Stomach (tissue), 9 donors: ENCODE results near the gene TSGA10IP. TPM values are rescaled to one million over a fixed set of nuclear protein-coding genes. Genes with fewer than 3 reads are reported as not detected.
A peak's percentile ranks its signal among the peaks of the same experiment; 100 is the strongest.

Experiments used
- DNase-seq, 2 donors: peaks; one replicate each; pipeline versions ENCODE4 v3.0.0 to v3.0.0-alpha.2; 2013 to 2019
- H3K27ac ChIP-seq, 5 donors: fragments of 200-600 bp in 4 of 5; sonication (generic) in 4 of 5; one replicate each; pipeline ENCODE4 v1.5.1; 2013 to 2019; ENCODE audit warnings: mild to moderate bottlenecking in 1 of 5, moderate library complexity in 1 of 5
- H3K27me3 ChIP-seq, 3 donors: fragments of 200-600 bp; sonication (generic); one replicate each; pipeline ENCODE4 v1.5.1; 2017 to 2019; ENCODE audit warnings: mixed run types in 1 of 3
- H3K36me3 ChIP-seq, 4 donors: fragments of 200-600 bp; sonication (generic); 1 replicate in 3 of 4; 2 replicates in 1 of 4; pipeline ENCODE4 v1.5.1; 2016 to 2019
- H3K4me1 ChIP-seq, 4 donors: fragments of 200-600 bp; sonication (generic); one replicate each; pipeline ENCODE4 v1.5.1; 2016 to 2019
- H3K4me3 ChIP-seq, 4 donors: fragments of 200-600 bp; sonication (generic) in 3 of 4; one replicate each; pipeline ENCODE4 v1.5.1; 2016 to 2019; ENCODE audit warnings: mild to moderate bottlenecking in 1 of 4
- H3K9me3 ChIP-seq, 4 donors: fragments of 200-600 bp; sonication (generic); one replicate each; pipeline ENCODE4 v1.5.1; 2016 to 2019
- CTCF ChIP-seq, 7 experiments: fragments of 450-650 bp in 4 of 7; fragments of 200-600 bp in 3 of 7; sonication (generic) in 3 of 7; IDR thresholded peaks; one replicate each; pipeline ENCODE4 v1.5.1; 2016 to 2019; ENCODE audit warnings: antibody characterized with exemption in 7 of 7, control low read depth in 2 of 7, mild to moderate bottlenecking in 1 of 7
- EP300 ChIP-seq: sonication (generic); formaldehyde crosslinking; IDR thresholded peaks from one replicate; pipeline ENCODE4 v1.6.1; 2017; ENCODE audit warnings: antibody characterized with exemption
- POLR2A ChIP-seq, 4 donors: fragments of 450-650 bp; IDR thresholded peaks; one replicate each; pipeline ENCODE4 v1.6.1; 2016; ENCODE audit warnings: antibody characterized with exemption in 4 of 4, control low read depth in 2 of 4, mild to moderate bottlenecking in 1 of 4, moderate library complexity in 1 of 4
- POLR2AphosphoS5 ChIP-seq, 3 donors: sonication (generic); formaldehyde crosslinking; IDR thresholded peaks; one replicate each; pipeline ENCODE4 v1.6.1; 2016; ENCODE audit warnings: antibody characterized with exemption in 3 of 3
- WGBS, 5 donors: extraction: QIAGEN DNeasy Blood & Tissue Kit in 3 of 5; methylation state at CpG; one replicate each; pipeline versions ENCODE4 v1.1.5 to v1.1.7; 2013 to 2018; 5-methylcytosine and 5-hydroxymethylcytosine counted together
- intact Hi-C: fragments of 100-400 bp; cut with DNase I; formaldehyde crosslinking; loops from one replicate; pipeline ENCODE4 v1.15.1; 2023; ENCODE audit warnings: low total_unique reads
- polyA plus RNA-seq, 3 donors: library from polyadenylated mRNA; stranded (reverse); fragments of 200-250 nt; gene quantifications; one replicate each; pipeline ENCODE4 v1.2.3, GENCODE V29; 2013
- total RNA-seq, 5 donors: library from RNA; depleted of rRNA; stranded (reverse); fragments of >200 nt; gene quantifications; one replicate each; pipeline versions ENCODE4 v1.1.0 to v1.2.3, GENCODE V29; 2014 to 2016
- donor health status: healthy with polysubstance abuse.
- donor health status: Bipolar disorder and iron deficiency.
- donor health status: healthy.

Gene TSGA10IP
- total and polyA plus RNA-seq, 8 donors: not detected

GRCh38 chr11:65960824-65961266 lies 15.6 kb downstream of the TSGA10IP start:
- intact Hi-C loops: loop anchor here (5.0 kb wide), 1 partner anchor 79 kb away; no protein-coding TSS in a partner anchor
- WGBS, 5 donors: 44 to 55% (median 49%) methylated on average over 15 to 16 of the region's 16 CpGs

GRCh38 chr11:65961267-65962140 lies 16.2 kb downstream of the TSGA10IP start, which contains the start of gene SART1:
TSS of gene SART1 (plus strand) at chr11:65961734. CDS start at chr11:65961781, 47 bp downstream.
- peak in 1 of 4 donors; percentile 4 for TF ChIP-seq POLR2A (IDR thresholded peaks at IDR 0.05)
- TF ChIP-seq CTCF (IDR thresholded peaks at IDR 0.05): peak in 1 of 7 experiments; percentile 29
- TF ChIP-seq EP300: no peak
- TF ChIP-seq POLR2AphosphoS5 (IDR thresholded peaks at IDR 0.05): peak; percentile 75 to 97 (median 93)
- Histone ChIP-seq H3K4me1 (peaks cover 17 to 38% (median 32%) of the 10 kb centered on the region in 4 donors), H3K27ac (peak within 1 kb of the TSS; percentile 81 to 94 (median 91)), H3K4me3 (peak within 1 kb of the TSS; percentile 97 to 100 (median 98)), H3K36me3 (peaks cover 23 to 31% (median 30%) of the 10 kb centered on the region in 4 donors), H3K9me3 (no peaks in the 10 kb centered on the region), H3K27me3 (peaks cover 0 to 12% (median 0%) of the 10 kb centered on the region in 3 donors)
- peak; percentile 97 to 99 for DNase-seq
- intact Hi-C loops: loop anchor here (5.0 kb wide), 1 partner anchor 79 kb away; no protein-coding TSS in a partner anchor
- 0 to 1% (median 0%) methylated on average over 32 to 97 of the region's 97 CpGs for WGBS, 5 donors

More at GRCh38 chr11:65960824-65961266, 15.6 kb downstream of the TSGA10IP start:
- H3K36me3 ChIP-seq: peaks cover 16 to 24% (median 24%) of the 10 kb centered on the region in 4 donors
- no peak for DNase-seq
- peak overlapping the region; percentile 97 to 100 (median 98) for H3K4me3 ChIP-seq
- H3K27ac ChIP-seq: peak overlapping the region; percentile 76 to 94 (median 91)
- peaks cover 0 to 12% (median 0%) of the 10 kb centered on the region in 3 donors for H3K27me3 ChIP-seq
- TF ChIP-seq EP300 (no peak), POLR2A (IDR thresholded peaks at IDR 0.05) (no peak), CTCF (IDR thresholded peaks at IDR 0.05) (no peak), POLR2AphosphoS5 (IDR thresholded peaks at IDR 0.05) (no peak)
- no peaks in the 10 kb centered on the region for H3K9me3 ChIP-seq
- peaks cover 17 to 38% (median 32%) of the 10 kb centered on the region in 4 donors for H3K4me1 ChIP-seq

- 2 to 8% (median 5%) methylated on average over 8 to 13 of the region's 13 CpGs for WGBS, 5 donors
- peaks cover 0 to 12% (median 0%) of the 10 kb centered on the region in 3 donors for H3K27me3 ChIP-seq
- no peak for TF ChIP-seq POLR2AphosphoS5 (IDR thresholded peaks at IDR 0.05)
- TF ChIP-seq POLR2A (IDR thresholded peaks at IDR 0.05): no peak
- no peak for TF ChIP-seq CTCF (IDR thresholded peaks at IDR 0.05)
- TF ChIP-seq EP300: no peak
- DNase-seq: no peak
- intact Hi-C loops: loop anchor here (5.0 kb wide), 1 partner anchor 80 kb away; no protein-coding TSS in a partner anchor
- no peaks in the 10 kb centered on the region for H3K9me3 ChIP-seq
- peaks cover 17 to 38% (median 32%) of the 10 kb centered on the region in 4 donors for H3K4me1 ChIP-seq
- H3K27ac ChIP-seq: peak overlapping the region in 4 of 5 donors; percentile 86 to 94 (median 92)
- peaks cover 29 to 37% (median 37%) of the 10 kb centered on the region in 4 donors for H3K36me3 ChIP-seq
- peak overlapping the region; percentile 97 to 100 (median 98) for H3K4me3 ChIP-seq
Observed at GRCh38 chr11:65962141-65962564, 16.9 kb downstream of the TSGA10IP start.

- no peak overlapping the region for H3K4me3 ChIP-seq
- intact Hi-C loops: loop anchor here (5.0 kb wide), 1 partner anchor 83 kb away; no protein-coding TSS in a partner anchor
- H3K36me3 ChIP-seq: peaks cover 56 to 65% (median 64%) of the 10 kb centered on the region in 4 donors
- TF ChIP-seq CTCF (IDR thresholded peaks at IDR 0.05): no peak
- TF ChIP-seq EP300: no peak
- no peak for TF ChIP-seq POLR2AphosphoS5 (IDR thresholded peaks at IDR 0.05)
- no peak for TF ChIP-seq POLR2A (IDR thresholded peaks at IDR 0.05)
- H3K27ac ChIP-seq: no peak overlapping the region
- H3K4me1 ChIP-seq: peaks cover 17 to 39% (median 36%) of the 10 kb centered on the region in 4 donors
- no peak for DNase-seq
- no peaks in the 10 kb centered on the region for H3K9me3 ChIP-seq
- WGBS, 5 donors: 79 to 94% (median 85%) methylated on average over 9 to 10 of the region's 10 CpGs
- H3K27me3 ChIP-seq: no peaks in the 10 kb centered on the region
Observed at GRCh38 chr11:65964906-65965305, 19.6 kb downstream of the TSGA10IP start.
